PC-3 (cell line): ENCODE results near the gene PPFIA1. TPM values are rescaled to one million over a fixed set of nuclear protein-coding genes. Genes with fewer than 3 reads are reported as not detected.

Experiments
- ATAC-seq: fragments of 200-7000 bp; cut with Tn5 transposase; 2 replicates; pipeline ENCODE4 v1.9.1; 2020; ENCODE audit warnings: mild to moderate bottlenecking, moderate library complexity
- BruUV-seq: library from RNA; stranded (reverse); fragments of 400-500 nt; replicated peaks from 2 replicates; lab custom pipeline; 2021; lab: Mats Ljungman, UMichigan
- CTCF ChIA-PET: fragments of 300-600 bp; sonication (Branson Sonifier 250); formaldehyde crosslinking; loops from one replicate; lab custom pipeline; 2022; ENCODE audit warnings: antibody characterized with exemption; lab: Charles Lee
- POLR2A ChIA-PET: fragments of 300-600 bp; sonication (Branson Sonifier 250); formaldehyde crosslinking; loops from one replicate; lab custom pipeline; 2022; ENCODE audit warnings: antibody characterized with exemption; ENCODE audit not compliant: unreplicated experiment; lab: Charles Lee
- DNase-seq: peaks from one replicate; pipeline ENCODE4 v3.0.0-alpha.2; 2015
- H2AFZ ChIP-seq: fragments of 300-600 bp; sonication (generic); 2 replicates; pipeline ENCODE4 v1.6.0; 2016; ENCODE audit warnings: antibody characterized with exemption, low read length
- H3F3A ChIP-seq: fragments of 300-600 bp; sonication (generic); one replicate; pipeline ENCODE4 v1.6.0; 2017; ENCODE audit warnings: antibody characterized with exemption, low read length, control low read depth, mild to moderate bottlenecking; ENCODE audit not compliant: unreplicated experiment
- H3K27ac ChIP-seq: fragments of 300-600 bp; sonication (generic); 2 replicates; pipeline ENCODE4 v1.5.1; 2016; ENCODE audit warnings: mild to moderate bottlenecking, low read length
- H3K27me3 ChIP-seq: fragments of 300-600 bp; sonication (generic); 2 replicates; pipeline ENCODE4 v1.6.1; 2016; ENCODE audit warnings: low read length, mixed read lengths
- H3K36me3 ChIP-seq: fragments of 300-600 bp; sonication (generic); 2 replicates; pipeline ENCODE4 v1.6.1; 2016; ENCODE audit warnings: low read depth, mixed run types, low read length, mixed read lengths
- H3K4me1 ChIP-seq: fragments of 300-600 bp; sonication (generic); 2 replicates; pipeline ENCODE4 v1.5.1; 2016; ENCODE audit warnings: low read length; ENCODE audit not compliant: insufficient read depth
- H3K4me2 ChIP-seq: fragments of 300-600 bp; sonication (generic); 2 replicates; pipeline ENCODE4 v1.6.0; 2016; ENCODE audit warnings: low read length
- H3K4me3 ChIP-seq: fragments of 300-600 bp; sonication (generic); 2 replicates; pipeline ENCODE4 v1.5.1; 2016; ENCODE audit warnings: mild to moderate bottlenecking, low read length, mixed read lengths
- H3K79me2 ChIP-seq: fragments of 300-600 bp; sonication (generic); 2 replicates; pipeline ENCODE4 v1.6.1; 2017; ENCODE audit warnings: low read length, mixed read lengths
- H3K9ac ChIP-seq: fragments of 300-600 bp; sonication (generic); 2 replicates; pipeline ENCODE4 v1.6.0; 2016; ENCODE audit warnings: mild to moderate bottlenecking, low read length
- H3K9me2 ChIP-seq: fragments of 300-600 bp; sonication (generic); replicated peaks from 2 replicates; pipeline ENCODE4 v1.6.1; 2016; ENCODE audit warnings: mixed run types, low read length, mixed read lengths
- H3K9me3 ChIP-seq: fragments of 300-600 bp; sonication (generic); 2 replicates; pipeline ENCODE4 v1.6.1; 2016; ENCODE audit warnings: low read length, mixed read lengths
- H4K20me1 ChIP-seq: fragments of 300-600 bp; sonication (generic); 2 replicates; pipeline ENCODE4 v1.6.1; 2016; ENCODE audit warnings: low read length, mixed read lengths
- CTCF ChIP-seq: fragments of 300-600 bp; sonication (generic); conservative IDR thresholded peaks from 2 replicates; pipeline ENCODE4 v1.5.1; 2017; ENCODE audit warnings: antibody characterized with exemption, low read depth, mild to moderate bottlenecking, low read length
- EZH2 ChIP-seq: fragments of 300-600 bp; sonication (generic); IDR thresholded peaks from one replicate; pipeline ENCODE4 v1.6.1; 2017; ENCODE audit warnings: antibody characterized with exemption, mild to moderate bottlenecking, low read length; ENCODE audit not compliant: unreplicated experiment
- EZH2phosphoT487 ChIP-seq: fragments of 300-600 bp; sonication (generic); IDR thresholded peaks from 2 replicates; pipeline ENCODE4 v1.6.1; 2018; ENCODE audit warnings: mild to moderate bottlenecking, antibody characterized with exemption, low read length, borderline replicate concordance
- intact Hi-C: fragments of 100-400 bp; cut with micrococcal nuclease; formaldehyde crosslinking; loops from 2 replicates; pipeline ENCODE4 v1.9.0; 2023
- total RNA-seq: library from RNA; depleted of rRNA; stranded (reverse); fragments of >200 nt; gene quantifications from 2 replicates; pipeline ENCODE4 v1.2.3, GENCODE V29; 2014

The PPFIA1 gene
- total RNA-seq, 1 experiment from 2014 or later, result 57.5 TPM

GRCh38 chr11:70282012-70282411 is 11.5 kb downstream of the PPFIA1 start:
- Histone ChIP-seq H3K4me2 (no peak overlapping the region), H3K9me2 (no peaks in the 10 kb centered on the region), H3K9ac (no peak overlapping the region), H3K4me1 (no peaks in the 10 kb centered on the region), H3K27me3 (no peaks in the 10 kb centered on the region), H3K4me3 (no peak overlapping the region), H3K79me2 (peaks cover 63% of the 10 kb centered on the region), H4K20me1 (peaks cover 11% of the 10 kb centered on the region; the same call in 1 of the 2 replicates), H3K9me3 (no peaks in the 10 kb centered on the region), H3F3A (no peaks in the 10 kb centered on the region), H3K36me3 (peaks cover 54% of the 10 kb centered on the region), H2AFZ (no peak overlapping the region), H3K27ac (no peak overlapping the region)
- TF ChIP-seq EZH2, result no peak
- TF ChIP-seq CTCF, result no peak
- no peak for TF ChIP-seq EZH2phosphoT487
- CTCF ChIA-PET, result no interaction called here
- ATAC-seq, result no peak
- no peak for DNase-seq
- POLR2A ChIA-PET, result interaction anchor here (0.5 kb wide), 1 partner anchor 107 kb away, joined by 3 read pairs; no protein-coding TSS in a partner anchor
- intact Hi-C loops, result no loop called here
- no TSS peak for BruUV-seq

GRCh38 chr11:70288721-70289120 is 18.2 kb downstream of the PPFIA1 start:
- Histone ChIP-seq H2AFZ (no peak overlapping the region), H3K4me2 (no peak overlapping the region), H3K9me2 (no peaks in the 10 kb centered on the region), H3K9ac (no peak overlapping the region), H3F3A (no peaks in the 10 kb centered on the region), H3K79me2 (peaks cover 49% of the 10 kb centered on the region), H3K36me3 (peaks cover 52% of the 10 kb centered on the region; the same call in 1 of the 2 replicates), H3K27me3 (no peaks in the 10 kb centered on the region), H3K4me1 (no peaks in the 10 kb centered on the region), H3K27ac (no peak overlapping the region), H3K9me3 (no peaks in the 10 kb centered on the region), H3K4me3 (no peak overlapping the region), H4K20me1 (no peaks in the 10 kb centered on the region; the same call in 1 of the 2 replicates)
- no peak for DNase-seq
- ChIA-PET CTCF (no interaction called here), POLR2A (no interaction called here)
- TF ChIP-seq EZH2, result no peak
- TF ChIP-seq CTCF, result no peak
- TF ChIP-seq EZH2phosphoT487, result no peak
- no TSS peak for BruUV-seq
- no peak for ATAC-seq
- intact Hi-C loops, result no loop called here

GRCh38 chr11:70289582-70289981 is 19.1 kb downstream of the PPFIA1 start:
- H3K79me2 ChIP-seq, result peaks cover 42% of the 10 kb centered on the region
- no peak overlapping the region for H3K4me3 ChIP-seq
- H3F3A ChIP-seq, result no peaks in the 10 kb centered on the region
- no peaks in the 10 kb centered on the region for H3K9me3 ChIP-seq
- no peak for TF ChIP-seq EZH2phosphoT487
- no peak for TF ChIP-seq CTCF
- no peak for TF ChIP-seq EZH2
- no peak overlapping the region for H2AFZ ChIP-seq
- no peaks in the 10 kb centered on the region for H3K4me1 ChIP-seq
- H3K4me2 ChIP-seq, result no peak overlapping the region
- intact Hi-C loops, result no loop called here
- H3K27me3 ChIP-seq, result no peaks in the 10 kb centered on the region
- peaks cover 49% of the 10 kb centered on the region for H3K36me3 ChIP-seq
- no peak overlapping the region for H3K9ac ChIP-seq
- ChIA-PET CTCF (no interaction called here), POLR2A (no interaction called here)
- no peak for DNase-seq
- no TSS peak for BruUV-seq
- no peak overlapping the region for H3K27ac ChIP-seq
- H3K9me2 ChIP-seq, result no peaks in the 10 kb centered on the region
- no peaks in the 10 kb centered on the region for H4K20me1 ChIP-seq
- no peak for ATAC-seq
